GM18498 (cell line): Measurements from ENCODE around the gene ZNF385B.

Source experiments
- ATAC-seq: cut with Tn5 transposase; IDR thresholded peaks from one replicate; pipeline ENCODE4 v1.9.1; 2021; ENCODE audit warnings: mild to moderate bottlenecking, moderate library complexity; ENCODE audit not compliant: unreplicated experiment

ZNF385B gene

DNA sequence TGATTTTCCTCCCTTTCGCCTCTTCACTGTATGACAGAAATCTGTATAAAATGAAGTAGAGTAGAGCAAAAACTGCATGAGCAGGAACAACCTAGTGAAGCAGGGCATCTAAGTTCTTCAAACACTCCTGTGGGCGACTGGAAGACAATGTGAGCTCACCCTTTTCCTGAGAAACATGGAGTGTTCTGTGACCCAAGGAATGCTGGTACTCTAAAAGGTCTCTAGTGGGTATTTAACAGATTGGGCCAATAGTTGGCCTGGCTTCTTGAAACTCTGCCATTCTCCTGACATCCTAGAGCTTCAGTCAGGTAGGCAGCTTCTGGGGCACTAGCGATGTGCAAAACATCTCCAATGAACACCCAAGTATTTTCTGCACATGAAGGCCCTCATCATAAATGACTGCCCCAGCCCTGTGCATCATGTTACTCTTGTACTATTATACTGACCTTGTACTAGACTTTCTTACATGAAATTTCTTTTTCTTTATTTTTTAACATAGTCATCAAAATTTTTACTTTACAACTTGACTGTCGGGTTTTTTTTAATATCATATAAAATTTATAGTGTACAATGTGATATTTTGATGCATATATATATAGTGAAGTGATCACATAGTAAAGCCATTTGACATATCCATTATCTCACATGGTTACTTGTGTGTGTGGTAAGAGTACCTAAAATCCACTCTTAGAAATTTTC lies 302.2 kb downstream of the ZNF385B start:
- no peak for ATAC-seq

DNA sequence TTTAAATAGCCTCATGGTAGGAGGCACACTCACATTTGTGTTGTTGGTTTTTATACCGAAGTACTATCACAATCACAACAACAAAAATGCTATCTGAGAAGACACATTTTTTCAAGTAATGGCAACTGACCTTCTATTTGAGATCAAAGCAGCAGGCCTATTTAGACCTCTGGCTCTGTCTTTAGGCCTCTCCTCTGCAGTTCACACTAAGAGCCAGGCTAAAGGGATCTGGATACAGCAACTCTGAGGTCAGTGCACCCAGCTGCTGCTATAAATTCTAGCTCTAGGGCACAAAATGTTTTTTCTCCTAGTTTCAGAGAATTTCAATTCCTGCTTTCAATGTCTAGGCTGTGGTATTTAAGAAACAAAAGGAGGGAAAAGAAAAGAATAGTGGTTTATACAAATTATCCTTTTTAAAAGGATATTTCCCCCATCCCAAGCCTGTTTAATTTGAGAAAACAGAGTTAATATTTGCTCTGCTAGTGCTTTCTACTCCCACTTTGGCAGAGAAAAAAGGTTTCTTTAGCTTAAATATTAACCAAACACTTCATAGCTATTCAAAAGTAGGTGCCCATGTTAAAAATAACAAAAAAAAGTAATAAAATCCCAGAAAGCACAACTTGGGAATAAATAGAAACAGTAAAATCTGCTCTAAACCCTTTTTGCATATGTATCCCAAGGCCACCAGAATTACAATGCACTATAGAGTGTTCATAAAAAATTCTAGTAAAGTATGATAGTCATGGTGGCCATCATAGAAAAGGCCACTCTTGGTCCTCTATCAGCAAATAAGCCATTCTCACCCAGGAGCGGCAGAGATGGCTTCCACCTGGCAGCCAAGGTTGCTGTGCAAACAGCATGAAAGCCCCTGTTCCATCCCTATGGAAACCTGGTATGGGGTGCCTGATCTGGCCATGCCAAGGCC lies 303.1 kb downstream of the ZNF385B start:
- no peak for ATAC-seq

DNA sequence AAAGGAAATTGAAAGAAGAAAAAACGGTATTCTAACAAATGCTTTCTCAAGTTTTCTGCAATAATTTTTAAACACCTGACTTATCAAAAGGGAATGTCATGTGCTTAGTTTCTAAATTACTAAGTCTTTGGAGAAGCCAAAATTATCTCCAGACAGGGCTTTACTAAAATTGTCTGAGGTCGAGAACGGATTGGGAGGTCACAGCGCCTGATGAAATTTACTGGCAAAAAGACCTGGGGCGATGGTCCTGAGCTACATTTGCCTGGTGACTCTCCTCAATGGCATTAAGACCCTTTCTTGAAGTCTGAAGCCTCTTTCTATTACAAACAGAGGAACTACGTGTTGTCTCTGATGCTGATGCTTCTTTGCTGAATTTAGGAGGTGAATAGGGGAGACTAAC lies 305.0 kb downstream of the ZNF385B start:
- no peak for ATAC-seq

DNA sequence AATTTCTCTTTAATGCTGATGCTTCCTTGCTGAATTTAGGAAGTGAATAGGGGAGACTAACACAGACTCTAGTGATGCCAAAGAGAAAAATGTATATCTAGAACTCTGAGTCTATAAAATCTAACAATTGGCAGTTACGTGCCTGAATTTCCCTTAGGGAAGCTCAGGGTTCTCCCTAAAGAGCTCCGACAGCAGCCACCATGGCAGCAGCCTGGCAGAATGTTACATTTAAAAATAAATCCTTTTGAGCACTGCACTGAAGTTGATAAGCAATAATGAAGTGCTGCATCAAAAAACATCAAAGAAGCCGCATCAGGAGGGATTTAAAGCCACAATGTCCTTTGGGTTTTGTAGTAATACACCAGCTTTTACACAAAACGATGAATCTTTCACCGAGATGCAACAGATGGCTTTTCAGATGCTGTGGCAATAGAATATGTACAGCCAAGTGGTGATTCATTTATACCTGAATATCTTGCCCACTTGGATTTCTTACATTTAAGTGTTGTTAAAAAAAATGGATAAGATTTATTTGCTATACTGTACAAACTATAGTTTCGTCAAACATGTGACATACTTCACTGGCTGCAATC lies 305.6 kb downstream of the ZNF385B start:
- no peak for ATAC-seq

DNA sequence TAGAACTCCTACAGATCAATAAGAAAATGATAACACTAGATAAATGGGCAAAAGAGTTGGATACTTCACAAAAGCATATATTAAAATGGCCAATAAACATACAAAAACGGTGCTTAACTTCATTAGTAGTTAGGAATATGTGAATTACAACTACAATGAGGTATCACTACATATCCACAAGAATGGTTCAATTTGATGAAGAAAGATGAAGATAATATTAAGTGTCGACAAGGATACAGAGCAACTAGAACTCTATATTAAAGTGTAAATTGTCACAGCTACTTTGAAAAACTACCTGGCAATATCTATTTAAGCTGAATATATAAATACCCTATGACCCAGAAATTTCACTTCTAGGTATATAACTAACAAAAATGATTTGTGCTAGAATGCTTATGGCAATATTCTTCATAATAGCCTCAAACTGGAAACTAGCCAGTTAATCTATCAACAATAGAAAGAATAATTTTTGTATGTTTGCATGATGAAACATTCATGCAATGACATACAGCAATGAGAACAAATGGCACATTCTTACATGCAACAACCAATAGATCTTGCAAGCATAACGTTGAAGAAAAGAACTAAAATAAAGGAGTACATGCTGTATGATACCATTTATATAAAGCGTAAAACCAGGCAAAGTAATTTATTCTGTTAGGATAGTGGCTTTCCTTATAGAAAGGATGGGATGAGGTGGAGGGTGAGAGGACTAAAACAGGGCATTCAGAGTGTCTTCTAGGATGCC lies 306.6 kb downstream of the ZNF385B start:
- no peak for ATAC-seq

DNA sequence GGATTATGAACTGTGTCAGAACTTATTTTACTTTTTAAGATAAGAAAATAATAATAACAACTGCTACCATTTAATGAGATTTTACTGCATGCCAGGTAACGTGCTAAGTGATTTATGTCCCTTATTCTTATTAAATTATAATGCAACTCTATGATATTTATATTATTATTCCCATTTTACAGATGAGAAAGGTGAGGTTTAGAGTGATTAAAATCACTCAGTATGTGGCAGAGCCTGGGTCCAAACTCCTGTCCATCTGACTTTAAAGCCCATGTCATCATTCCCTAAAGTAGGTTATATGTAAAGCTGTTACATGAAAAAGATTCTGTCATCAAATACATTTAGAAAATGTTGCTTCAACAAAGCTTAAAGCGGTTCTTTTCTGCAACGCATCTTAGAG lies 308.0 kb downstream of the ZNF385B start:
- ATAC-seq = no peak

DNA sequence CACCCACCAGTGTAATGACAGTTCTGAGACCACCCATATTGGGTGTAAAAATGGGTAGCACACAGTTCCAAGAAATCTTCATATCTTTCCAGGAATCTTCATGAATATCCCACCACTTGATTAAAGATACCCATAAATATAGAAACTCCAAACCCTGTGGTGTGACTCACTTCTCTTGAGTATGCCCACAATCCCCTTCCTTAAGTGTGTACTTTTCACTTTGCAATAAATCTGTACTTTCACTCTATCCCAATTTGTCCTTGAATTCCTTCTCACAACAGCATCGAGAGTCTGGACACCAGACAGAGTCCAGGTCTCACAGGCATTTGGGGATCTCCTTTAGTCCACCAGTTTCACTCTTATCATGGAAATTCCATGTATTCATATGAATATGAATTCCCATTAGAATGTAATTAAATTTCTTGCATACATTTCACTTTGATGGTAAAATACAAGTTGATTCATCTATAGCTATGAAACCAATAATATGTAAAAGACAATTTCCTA lies 309.8 kb downstream of the ZNF385B start:
- no peak for ATAC-seq

DNA sequence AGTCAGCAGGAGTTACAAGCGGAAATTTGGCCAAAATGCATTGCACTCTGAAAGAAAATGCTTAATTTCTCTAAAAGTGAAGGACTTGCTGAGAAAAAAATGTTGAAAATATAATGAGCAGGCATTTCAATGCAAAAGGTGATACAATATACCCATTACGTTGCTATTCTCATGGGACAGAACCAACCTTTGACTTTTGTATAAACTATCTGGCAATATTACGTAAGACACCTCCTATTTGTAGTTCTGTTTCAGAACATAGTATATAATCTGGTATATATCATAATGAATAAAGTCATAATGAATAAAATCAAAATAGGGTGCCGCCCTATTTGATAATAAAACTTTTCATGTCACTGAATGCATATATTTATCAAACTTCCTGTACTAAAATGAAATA lies 310.6 kb downstream of the ZNF385B start:
- ATAC-seq = no peak

DNA sequence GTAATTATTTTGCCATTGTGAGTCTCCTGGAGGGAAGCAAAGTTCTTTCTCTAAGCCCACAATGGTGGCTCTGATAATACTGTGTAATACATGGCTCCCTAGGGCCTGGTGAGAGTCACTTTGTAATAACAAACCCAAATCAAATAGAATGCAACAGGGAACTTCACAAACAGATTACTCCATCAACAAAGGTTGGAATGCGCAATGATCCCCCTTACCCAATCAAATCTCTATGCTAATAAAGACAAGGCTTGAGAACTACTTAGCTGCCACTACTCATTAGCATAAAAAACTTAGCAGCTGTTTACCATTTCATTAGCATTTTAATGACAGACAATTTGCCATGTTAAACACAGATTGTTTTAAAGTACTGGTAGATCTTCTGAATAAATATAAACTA lies 311.2 kb downstream of the ZNF385B start:
- no peak for ATAC-seq

DNA sequence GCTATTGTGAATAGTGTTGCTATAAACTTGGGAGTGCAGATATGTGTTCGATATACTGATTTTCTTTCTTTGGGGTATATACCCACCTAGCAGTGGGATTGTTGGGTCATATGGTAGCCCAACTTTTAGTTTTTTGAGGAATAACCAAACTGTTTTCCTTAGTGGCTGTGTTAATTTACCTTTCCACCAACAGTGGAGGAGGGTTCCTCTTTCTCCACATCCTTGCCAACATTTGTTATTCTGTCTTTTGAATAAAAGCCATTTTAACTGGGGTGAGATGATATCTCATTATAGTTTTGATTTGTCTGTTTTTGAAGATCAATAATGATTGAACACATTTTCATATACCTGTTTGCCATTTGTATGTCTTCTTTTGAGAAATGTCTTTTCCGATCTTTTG lies 314.8 kb downstream of the ZNF385B start:
- no peak for ATAC-seq

DNA sequence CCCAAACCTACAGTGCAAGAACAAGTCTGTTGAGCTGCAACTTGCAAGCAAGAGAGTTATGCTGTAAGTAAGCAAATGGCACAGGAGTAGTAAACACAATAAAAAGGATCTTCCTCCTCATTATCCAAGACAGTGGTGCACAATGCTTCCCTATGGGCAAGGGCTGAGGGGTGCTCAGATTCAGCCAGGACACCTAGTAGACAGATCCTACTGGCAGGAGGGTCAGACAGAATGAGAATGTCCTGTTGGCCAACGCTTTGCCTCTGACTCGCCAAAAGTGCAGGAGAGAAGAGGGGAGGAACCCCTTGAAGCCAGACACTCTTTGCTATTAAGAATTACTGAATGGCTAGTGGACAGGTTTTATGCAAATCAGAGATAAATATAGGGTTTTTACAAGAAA lies 316.4 kb downstream of the ZNF385B start:
- ATAC-seq = no peak

DNA sequence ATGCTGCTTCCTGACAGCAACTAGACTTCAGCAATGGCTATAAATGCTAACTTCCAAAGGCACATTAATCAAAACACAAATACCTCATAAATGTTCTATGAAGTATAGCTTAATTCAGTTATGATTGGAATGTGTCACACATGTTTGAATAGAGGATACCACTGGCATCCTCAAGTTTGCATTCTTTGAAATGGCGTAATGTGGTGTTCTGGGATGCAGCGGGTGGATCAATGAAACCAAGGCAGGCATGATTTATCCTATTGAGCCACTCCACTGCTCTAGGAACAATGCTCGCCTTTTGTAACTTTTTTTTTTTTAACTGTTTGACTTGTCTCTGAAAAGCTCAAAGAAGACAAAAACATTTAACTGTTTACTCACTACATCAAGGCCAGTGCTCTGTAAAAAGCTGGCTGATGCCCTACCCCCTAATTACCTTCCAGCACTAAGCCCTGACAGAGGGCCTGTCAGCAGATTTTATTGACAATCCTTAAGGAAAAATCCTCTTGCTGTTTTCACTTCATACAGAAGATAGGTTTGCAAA lies 318.0 kb downstream of the ZNF385B start:
- no peak for ATAC-seq

DNA sequence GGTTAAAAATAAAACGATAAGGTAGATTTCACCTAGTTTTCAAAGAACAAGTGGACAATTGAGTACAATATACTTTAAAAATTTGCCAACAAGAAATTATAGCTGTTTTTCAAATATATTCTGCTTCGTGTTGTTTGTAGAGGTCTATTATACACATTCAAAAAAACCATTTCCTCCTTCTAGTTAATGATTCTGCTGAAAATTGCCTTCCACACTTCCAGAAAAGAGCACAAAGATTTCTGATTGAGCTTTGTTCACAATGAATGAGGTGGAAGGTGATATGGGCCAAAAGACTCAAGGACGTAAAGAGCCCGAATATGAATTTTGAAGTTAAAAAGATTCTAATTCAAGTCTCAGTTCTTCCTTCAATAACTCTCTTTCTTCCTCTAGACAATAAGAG lies 319.8 kb downstream of the ZNF385B start:
- ATAC-seq = no peak

DNA sequence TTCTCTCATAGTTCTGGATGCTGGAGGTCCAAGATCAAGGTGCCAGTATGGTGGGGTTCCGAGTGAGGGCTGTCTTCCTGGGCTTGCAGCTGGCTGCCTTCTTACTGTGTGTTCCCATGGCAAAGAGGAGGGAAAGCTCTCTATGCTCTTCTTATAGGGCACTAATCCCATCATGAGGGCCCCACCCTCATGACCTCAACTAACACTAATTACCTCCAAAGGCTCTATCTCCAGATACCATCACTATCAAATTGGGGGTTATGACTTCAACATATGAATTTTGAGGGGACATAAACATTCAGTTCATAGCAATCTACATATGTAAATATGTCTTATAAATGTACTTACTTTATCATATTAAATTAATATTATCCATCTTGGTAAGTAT lies 322.3 kb downstream of the ZNF385B start:
- ATAC-seq = no peak

DNA sequence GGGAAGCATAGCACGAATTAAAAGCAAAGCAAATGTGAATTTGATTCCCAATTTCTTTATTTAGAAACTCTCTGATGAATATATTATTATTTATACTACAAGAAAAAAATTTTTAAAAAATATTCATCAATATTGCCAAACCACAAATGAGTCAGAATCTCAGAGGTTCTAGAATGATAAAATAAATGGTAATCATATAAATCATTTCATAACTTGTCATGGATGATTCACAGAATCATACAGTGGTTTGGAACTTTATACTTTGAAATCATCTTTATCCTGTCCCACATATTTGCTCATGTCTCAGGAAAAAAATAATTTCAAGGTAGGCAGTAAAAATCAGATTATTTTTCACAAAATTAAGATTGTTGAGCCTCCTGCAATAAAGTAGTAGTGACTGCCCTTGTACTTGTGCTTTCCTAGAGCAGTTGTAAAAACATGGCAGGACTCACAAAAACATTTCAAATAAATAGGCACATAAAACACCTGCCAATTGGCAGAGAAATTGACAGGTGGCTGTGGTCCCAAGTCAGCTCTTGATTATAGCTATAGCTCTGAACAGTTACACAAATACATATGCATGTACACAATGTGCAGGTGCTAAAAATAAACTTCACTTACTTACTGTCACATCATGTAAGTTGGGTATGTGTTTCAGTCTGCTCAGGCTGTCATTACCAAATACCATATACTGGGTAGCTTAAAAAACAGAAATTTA lies 322.8 kb downstream of the ZNF385B start:
- no peak for ATAC-seq

DNA sequence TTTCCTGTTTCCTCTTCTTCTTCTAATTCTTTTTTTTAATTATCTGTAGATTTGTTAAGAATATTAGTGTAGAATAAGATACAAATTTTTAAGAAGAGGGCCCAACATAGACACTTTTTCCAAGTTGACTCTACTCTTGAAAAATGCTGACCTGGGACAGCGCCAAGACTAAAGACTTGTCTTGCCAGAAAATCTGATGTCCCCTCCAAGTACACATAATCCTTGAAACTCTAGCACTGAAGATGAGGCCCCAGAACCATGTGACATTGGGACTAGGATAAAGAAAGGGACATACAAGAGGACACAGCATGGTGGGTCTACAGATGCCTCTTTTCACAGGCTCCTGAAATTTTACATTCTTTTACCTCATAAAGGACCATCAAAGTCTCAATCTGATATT lies 325.2 kb downstream of the ZNF385B start:
- no peak for ATAC-seq

DNA sequence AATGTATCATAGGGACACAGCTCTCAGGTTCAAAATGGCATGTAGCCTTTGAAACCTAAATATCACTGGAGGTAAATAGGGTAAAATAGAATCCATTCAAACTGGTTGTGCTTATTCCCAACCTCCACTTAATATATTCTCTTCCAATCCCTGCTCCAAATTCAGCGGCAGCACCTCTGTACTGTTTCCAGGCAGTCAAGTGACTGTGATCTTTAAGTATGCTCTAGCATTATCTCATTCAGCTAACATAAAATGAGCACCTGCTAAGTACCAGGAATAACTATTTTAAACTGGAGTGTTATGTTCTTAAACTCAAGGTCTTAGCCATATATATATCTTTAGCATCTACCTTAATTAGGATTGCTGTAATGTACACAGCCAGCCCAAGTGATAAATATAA lies 327.5 kb downstream of the ZNF385B start:
- ATAC-seq = no peak

DNA sequence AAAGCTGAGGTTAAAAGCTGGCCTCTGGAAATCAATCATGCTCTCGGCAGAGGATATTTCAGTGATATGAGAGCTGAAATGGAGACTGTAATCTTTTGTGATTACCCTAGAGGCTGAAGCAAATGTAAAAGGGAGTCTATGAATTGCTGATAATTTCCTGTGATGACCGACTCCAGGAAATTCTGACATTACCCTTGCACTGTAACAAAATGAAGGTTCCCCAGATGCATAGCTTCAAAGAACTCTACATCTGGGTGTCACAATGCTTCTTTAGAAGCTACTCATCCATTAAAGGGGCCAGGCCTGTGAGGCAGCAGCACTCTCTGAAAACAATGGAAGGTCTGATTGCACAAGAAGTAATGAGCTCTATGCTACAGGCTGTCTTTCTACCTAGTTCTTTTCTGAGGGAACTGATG lies 328.5 kb downstream of the ZNF385B start:
- ATAC-seq = no peak

DNA sequence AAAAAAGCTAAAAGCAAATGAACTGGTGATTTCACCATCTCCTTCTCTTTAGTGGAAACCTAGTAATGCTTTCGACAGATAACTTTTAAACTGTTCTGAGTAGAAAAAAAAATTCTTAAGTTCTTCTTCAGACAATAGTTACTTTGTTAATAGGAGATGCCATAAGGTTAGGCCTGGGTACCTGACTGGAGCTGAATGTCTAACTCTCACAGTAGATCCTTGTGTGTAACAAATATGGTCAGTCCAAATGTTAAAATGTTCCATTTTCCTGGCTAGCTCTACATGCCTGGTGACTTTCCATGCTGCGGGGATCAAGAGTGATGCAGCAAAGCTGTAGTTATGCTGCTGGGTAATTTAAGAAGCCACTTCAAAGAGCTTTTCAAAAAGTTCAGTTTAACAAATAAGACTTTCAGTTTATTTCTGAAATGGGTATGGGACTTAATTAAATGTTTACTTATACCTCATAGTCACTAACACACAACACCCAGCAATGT lies 332.8 kb downstream of the ZNF385B start:
- no peak for ATAC-seq

DNA sequence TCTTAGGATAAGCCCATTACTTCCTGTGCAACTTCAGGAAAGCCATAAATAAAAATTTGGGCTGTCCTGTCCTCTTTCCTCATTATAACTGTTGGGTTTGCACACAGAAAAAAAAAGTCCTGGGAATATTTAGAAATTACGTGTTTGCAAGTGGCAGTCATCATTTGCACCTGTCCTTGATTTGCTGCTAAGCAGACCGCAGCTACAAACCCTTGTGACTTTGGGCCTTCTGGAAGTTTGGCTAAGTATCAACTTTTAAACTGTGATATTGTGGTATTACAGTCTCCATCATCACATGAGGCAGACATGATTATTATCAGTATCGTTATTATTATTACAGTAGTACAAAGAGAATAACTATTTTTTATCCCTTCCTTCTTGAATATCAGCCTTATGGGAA lies 336.1 kb downstream of the ZNF385B start:
- ATAC-seq = no peak
